CD4-positive, alpha-beta T cell treated with Interleukin-6 for 4 hours (primary cell): ENCODE measurements around the gene LMAN1.

Experiments used
- DNase-seq: peaks from one replicate; pipeline ENCODE4 v3.0.0-alpha.2; 2020; ENCODE audit warnings: mixed read lengths

Gene LMAN1

DNA sequence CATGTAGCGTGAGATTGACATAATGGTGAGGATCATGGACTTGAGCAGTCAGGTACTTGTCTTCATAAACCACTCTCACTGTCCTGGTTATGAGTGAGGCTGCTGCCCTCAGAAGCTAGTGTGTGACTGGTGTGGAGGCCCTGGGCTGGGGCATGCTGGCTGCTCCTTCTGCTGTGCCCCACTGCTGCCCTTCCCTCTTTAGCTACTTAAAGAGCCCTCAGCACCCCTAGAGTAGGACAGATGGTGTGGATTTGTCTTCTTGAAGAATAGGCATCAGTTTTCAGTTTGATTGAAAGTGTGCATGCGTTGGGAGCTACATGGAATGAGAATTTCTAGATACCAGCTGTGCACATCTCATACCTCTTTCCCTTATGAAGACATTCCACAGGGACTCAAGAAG is 56.1 kb downstream of the LMAN1 start:
- DNase-seq = no peak

DNA sequence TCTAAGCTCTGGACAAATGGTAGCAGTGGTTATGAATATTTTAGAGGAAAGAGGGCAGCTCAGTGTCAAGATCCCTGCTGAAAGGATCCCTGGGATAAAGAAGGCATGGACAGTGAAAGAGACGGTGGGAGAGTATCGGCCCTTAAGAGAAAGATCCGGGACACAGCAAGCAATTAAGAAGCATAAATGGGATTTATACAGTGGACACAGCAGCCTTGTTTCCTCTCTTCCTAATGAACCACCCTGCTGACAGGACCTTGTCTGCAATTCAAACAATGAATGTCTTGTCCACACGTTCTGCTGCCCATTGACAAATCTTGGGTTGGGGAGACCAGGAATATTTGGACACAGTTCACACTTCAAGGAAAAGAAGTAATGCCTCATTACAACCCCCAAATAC is 57.1 kb downstream of the LMAN1 start:
- no peak for DNase-seq

DNA sequence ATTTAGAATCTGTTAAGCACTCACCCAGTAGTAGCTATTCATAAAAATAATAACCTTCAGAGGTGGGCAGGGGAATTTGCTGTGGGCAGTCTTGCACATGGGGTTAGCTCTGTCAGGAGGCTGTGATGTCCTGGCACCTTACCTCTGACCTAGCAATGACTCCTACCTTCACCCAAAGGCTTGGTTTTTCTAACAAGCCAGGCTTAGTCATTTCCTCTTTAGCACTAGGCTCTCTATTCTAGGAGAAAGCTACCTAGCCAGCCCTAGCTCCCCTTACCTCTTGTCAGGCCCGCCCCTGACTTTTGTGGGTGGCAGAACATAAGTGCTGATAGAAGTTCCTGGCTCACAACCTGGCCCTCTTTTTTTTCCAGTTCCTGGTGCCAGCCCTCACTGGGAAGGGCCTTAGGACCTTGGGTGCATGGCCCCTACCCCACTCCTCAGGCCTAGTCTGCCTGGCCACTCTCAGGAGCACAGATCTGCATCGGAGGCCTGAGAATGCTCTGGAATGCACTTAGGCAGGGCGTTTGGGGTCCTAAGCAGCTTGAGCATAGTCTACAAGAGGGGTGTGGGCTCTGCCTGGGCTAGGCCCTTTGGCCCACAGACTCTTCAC is 58.3 kb downstream of the LMAN1 start:
- DNase-seq = no peak

DNA sequence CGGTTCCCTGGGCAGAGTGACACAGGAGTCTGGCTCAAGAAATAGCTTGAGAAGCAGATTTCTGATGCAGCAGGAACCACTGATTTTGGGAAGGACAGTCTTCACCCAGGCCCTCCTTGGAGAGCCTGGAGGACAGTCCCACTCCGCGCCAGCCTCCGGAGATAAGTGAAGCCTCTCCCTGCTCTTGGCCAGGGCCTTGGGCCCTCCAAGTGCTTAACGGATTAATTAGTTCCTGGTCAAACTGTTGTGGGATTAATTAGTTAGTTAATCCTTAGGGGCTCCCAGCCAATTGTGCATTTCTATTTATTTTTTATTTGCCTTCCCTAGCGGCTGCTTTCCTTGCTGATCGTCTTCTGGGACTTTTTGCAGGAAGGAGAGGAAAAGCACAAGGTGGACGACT is 60.2 kb downstream of the LMAN1 start:
- no peak for DNase-seq

DNA sequence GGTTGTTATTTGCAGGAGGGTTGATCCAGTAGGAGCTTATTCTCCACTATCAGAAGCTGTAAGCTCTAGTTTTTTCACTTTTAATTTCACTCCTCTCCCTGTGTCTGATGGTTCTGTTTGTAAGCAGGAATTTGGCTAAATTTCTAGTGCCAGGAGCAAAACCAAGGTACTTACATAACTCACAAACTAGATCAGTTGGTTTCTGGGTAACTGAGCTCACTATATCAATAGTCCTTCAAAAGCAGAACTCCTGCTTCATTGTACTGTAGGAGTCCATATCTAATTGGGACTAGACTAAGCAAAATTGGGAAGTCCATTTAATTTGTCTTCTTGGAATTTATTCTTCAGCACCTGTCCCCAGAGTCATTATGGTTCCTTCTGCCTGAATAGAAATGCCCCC is 65.7 kb downstream of the LMAN1 start:
- DNase-seq = no peak

DNA sequence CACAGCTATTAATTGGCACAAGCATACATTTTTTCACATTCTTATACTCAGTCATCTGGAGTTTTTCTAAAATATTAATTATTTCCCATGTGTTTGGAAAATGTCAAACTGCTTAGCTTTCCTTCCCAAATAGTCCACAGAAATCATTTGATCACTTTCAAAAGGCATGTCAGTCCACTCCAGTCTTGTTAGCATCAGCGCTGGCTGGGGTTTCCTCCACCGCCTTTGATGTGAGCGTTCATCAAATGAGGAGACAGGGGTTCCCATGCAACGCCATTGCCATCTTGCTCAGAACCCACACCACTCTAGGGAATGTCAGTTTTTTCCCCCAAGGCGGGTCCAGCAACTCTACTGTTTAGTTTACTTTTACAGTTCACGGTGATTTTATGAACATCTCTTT is 72.7 kb downstream of the LMAN1 start:
- no peak for DNase-seq

DNA sequence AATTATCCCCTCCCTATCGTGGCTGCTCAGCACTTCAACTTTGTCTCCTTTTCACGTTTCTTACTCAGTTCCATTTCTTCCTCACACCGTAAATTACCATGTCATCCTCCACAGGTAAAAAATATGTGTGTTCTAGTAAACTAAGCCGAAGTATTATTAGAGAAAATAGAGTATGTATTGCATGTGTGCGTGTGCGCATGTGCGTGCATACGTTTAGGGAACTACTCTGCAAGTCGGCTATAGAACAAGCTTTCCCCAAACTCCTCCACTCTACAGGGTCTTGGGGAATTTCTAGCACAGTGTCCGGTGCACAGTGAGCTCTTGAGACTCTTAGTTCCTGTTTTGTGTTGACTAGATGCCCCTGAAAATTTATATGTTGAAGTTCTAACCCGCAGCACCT is 76.7 kb downstream of the LMAN1 start:
- no peak for DNase-seq

DNA sequence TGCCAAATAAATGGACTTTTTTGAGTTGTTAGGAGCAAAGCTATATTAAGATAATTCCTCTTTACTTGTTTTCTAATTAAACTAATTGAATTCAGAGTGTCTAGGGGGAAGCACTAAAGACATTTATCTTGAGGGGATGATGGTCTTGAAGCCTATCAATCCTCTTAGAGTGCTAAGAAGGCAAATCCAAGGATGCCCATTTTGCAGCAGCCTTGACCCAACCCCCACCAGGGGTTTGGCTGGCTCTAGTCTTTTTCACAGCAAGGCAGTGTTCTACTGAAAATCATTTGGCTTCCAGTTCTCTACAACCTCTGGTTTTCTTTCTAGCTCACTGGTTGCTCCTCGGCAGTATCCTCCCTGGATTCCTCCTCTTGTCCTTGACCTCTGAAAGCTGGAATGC is 79.3 kb downstream of the LMAN1 start:
- DNase-seq = no peak

DNA sequence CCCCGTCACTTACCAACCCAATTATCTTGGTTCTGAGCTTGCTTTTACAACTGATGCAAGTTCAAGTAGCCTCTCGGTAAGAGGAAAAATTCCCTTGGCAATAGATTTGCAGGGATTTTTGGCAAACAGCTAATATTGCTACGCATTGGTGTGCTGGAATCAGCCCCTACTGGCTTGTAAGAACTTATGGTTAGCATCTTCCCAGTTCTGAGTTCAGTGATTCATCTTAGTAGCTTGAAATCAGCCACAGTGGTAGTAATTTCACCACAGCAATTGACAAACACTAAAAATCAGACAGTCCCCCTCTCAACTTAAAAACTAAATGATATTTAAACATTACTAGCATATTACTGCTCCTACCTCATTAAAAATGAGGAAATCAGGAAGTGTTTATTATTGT is 79.9 kb downstream of the LMAN1 start:
- no peak for DNase-seq

DNA sequence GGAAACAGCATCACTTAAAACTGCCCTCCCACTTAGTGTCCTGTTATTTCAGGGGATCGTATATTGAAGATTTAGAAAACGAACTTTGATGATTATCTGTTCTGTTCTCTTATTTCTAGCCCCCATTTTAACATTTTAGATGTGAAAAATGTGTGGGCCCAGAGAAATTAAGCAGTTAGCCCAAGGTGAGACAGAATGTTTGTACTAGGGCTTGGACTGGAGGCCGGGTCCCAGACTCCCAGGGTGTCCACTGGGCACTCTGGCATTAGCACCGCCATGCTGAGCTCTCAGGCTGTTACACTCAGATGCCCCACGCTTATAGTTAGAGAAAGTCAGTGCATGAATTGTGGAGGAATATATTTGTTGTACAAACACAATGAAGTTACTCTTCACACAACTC is 80.3 kb downstream of the LMAN1 start:
- no peak for DNase-seq
